GM12878 (cell line): ENCODE data around the gene IFRD2.

Experiments
- HDGF ChIP-seq: fragments of 450-650 bp; IDR thresholded peaks from 2 replicates; pipeline ENCODE4 v1.6.1; 2016; ENCODE audit warnings: antibody characterized with exemption
- LARP7 ChIP-seq: fragments of 450-650 bp; IDR thresholded peaks from 2 replicates; pipeline ENCODE4 v1.6.1; 2017; ENCODE audit warnings: mild to moderate bottlenecking
- SMAD5 ChIP-seq: IDR thresholded peaks from 2 replicates; pipeline ENCODE4 v1.6.1; 2016; ENCODE audit warnings: antibody characterized with exemption, low read depth

DNA sequence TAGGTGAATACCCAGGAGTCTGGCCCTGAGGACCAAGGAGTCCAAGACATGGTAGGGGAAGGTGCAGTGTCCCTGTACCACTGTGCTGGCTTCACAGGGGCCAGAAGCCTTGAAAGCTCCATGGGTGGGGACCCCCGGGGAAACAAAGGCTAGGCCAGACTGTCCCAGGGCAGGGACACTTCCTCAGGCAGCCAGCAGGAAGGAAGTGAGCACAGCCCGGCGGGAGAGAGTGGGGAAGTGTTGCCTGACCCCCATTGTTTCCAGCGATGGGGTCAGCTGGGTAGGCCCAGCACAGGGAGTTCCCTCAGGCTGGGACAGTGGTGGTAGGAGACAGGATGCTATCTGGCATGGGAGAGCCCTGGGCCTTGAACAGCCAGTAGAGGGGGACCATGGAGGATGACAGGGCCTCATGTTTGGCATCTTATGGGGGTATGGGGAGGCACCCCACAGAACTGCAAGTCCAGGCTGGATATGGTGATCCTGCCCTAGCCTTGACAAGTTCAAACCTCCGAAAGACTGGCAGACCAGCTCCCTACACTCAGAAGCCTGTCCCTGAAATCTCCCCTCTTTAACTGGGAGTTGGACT lies 31.5 kb upstream of the IFRD2 start:
- TF ChIP-seq HDGF (no peak), LARP7 (no peak), SMAD5 (no peak)
